HEK293T (cell line): Measurements from ENCODE around the gene PORCN.

Experiments used
- BHLHE40 ChIP-seq: fragments of 450-650 bp; IDR thresholded peaks from 2 replicates; pipeline ENCODE4 v1.6.1; 2016; ENCODE audit warnings: mild to moderate bottlenecking, moderate library complexity, borderline replicate concordance
- CTBP1 ChIP-seq: fragments of 450-650 bp; IDR thresholded peaks from 2 replicates; pipeline ENCODE4 v1.6.1; 2016; ENCODE audit warnings: borderline replicate concordance
- ELF4 ChIP-seq: fragments of 450-650 bp; IDR thresholded peaks from 2 replicates; pipeline ENCODE4 v1.6.1; 2017; ENCODE audit warnings: antibody characterized with exemption
- FOXK2 ChIP-seq: fragments of 450-650 bp; IDR thresholded peaks from 2 replicates; pipeline ENCODE4 v1.6.1; 2016; ENCODE audit warnings: mild to moderate bottlenecking
- FOXM1 ChIP-seq: fragments of 450-650 bp; IDR thresholded peaks from 2 replicates; pipeline ENCODE4 v1.6.1; 2017; ENCODE audit warnings: mild to moderate bottlenecking, borderline replicate concordance
- L3MBTL2 ChIP-seq: fragments of 450-650 bp; conservative IDR thresholded peaks from 2 replicates; pipeline ENCODE4 v1.6.1; 2016; ENCODE audit warnings: mild to moderate bottlenecking
- LEF1 ChIP-seq: fragments of 450-650 bp; IDR thresholded peaks from 2 replicates; pipeline ENCODE4 v1.6.1; 2017; ENCODE audit warnings: mild to moderate bottlenecking, borderline replicate concordance
- NFRKB ChIP-seq: fragments of 450-650 bp; IDR thresholded peaks from 2 replicates; pipeline ENCODE4 v1.6.1; 2016; ENCODE audit warnings: mild to moderate bottlenecking, moderate library complexity
- SP1 ChIP-seq: fragments of 450-650 bp; IDR thresholded peaks from 2 replicates; pipeline ENCODE4 v1.6.1; 2017
- SUZ12 ChIP-seq: fragments of 450-650 bp; IDR thresholded peaks from 2 replicates; pipeline ENCODE4 v1.6.1; 2016; ENCODE audit warnings: mild to moderate bottlenecking
- TARDBP ChIP-seq: fragments of 450-650 bp; IDR thresholded peaks from 2 replicates; pipeline ENCODE4 v1.6.1; 2016

GRCh38 chrX:48505481-48505880 lies 3.3 kb upstream of the PORCN start:
- TF ChIP-seq ELF4 (no peak), FOXK2 (no peak), CTBP1 (no peak), TARDBP (no peak), BHLHE40 (no peak), SUZ12 (no peak), L3MBTL2 (no peak), LEF1 (no peak), FOXM1 (no peak), NFRKB (no peak), SP1 (no peak)
